ENCODE measurements around the gene ZDBF2.
A peak's percentile ranks its signal among the peaks of the same experiment; 100 is the strongest.
"Not testable (repeated sequence)": the region's sequence is repeated elsewhere in the genome, so short reads cannot be mapped to it uniquely, and the experiment has no call there.

ZDBF2 gene

DNA sequence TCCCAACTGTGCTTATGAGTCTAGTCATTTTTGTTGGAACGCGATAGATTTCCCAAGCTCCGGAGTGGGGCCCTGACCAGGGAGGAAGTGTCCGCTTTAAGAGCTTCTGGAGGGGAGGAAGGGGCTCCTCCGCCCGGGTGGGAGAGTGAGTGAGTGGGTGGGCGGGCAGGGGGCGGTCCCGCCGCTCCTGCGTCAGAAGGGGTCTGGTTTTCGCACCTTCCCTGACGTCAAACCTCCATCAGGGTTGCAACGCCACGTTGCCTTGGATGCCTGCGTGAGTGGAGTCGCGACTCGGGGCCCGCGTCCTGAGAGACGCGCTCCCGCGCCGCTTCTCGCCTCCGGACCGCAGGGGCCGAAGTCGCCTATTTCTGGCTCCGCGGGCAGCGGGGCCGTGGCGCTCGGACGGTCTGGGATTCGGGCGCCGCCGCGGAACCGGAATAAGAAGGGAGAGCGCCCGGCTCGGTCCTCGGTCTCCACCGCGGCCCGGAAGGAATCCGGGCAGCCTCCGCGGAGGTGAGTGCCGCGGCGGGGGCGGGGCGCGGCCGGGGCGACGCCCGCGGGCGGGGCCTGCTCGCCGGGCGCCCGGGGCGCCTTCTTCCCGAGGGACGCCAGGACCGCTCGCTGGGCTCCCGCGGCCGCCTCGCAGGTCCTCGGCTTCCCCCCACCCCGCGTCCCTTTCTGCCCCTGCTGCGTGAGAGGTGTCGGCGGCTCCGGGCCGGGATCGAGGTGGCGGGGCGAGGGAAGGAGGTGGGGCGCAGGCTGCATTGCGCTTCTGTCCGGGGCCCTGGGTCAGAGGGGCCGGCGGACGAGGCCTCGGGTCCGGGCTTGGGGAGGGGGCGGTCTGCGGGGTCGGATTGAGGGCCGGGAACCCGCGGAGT is at the start of gene ZDBF2:
Gene ZDBF2 (plus strand): TSS at position 230 of the 878 bp plus-strand sequence. CDS start 7,187 bp downstream, outside the sequence.
- Mint-ChIP-seq H3K4me3 (peak within 1 kb of the TSS; percentile 86), H3K36me3 (ENCODE audit: low read depth) (no peaks in the 10 kb centered on the region), H3K27me3 (peaks cover 67% of the 10 kb centered on the region), H3K4me1 (ENCODE audit: low read depth) (peaks cover 23% of the 10 kb centered on the region), H3K9me3 (no peaks in the 10 kb centered on the region), H3K27ac (peak within 1 kb of the TSS; percentile 87)

DNA sequence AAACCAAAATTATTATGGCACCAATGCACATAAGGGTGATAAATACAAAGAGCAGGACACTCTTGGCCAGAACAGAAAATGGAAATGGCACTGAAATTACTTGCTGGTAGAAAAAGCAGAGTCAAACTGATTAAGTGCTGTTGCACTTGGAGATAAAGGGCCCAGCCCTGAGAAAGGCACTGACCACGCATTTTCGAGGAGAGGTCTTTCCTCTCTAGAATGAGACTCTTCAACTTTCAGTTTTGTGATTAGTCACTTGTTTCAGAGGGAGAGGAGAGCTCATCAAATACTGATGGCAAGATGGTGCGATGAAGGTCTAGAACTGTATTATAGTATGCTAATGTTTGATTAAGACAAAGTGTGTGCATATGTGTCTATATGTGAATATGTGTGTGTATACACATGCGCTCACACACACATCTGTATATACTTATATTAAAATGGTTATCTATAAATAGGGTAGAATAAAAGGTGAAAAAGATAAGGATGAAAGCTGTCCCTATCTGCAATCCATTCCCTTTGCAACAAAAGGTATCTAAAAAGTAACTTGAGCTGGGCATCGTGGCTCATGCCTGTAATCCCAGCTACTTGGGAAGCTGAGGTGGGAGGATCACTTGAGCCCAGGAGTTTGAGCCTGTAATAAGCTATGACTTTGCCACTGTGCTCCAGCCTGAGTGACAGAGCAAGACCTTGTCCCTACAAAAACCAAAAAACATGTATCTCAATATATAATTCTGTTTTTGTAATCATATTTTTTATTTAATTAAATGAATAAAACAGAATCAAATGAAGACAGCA is 48.8 kb upstream of the ZDBF2 start:
- H3K36me3 Mint-ChIP-seq (ENCODE audit: low read depth), result no peaks in the 10 kb centered on the region
- H3K27me3 Mint-ChIP-seq, result peaks cover 25% of the 10 kb centered on the region
- H3K27ac Mint-ChIP-seq, result no peak overlapping the region

DNA sequence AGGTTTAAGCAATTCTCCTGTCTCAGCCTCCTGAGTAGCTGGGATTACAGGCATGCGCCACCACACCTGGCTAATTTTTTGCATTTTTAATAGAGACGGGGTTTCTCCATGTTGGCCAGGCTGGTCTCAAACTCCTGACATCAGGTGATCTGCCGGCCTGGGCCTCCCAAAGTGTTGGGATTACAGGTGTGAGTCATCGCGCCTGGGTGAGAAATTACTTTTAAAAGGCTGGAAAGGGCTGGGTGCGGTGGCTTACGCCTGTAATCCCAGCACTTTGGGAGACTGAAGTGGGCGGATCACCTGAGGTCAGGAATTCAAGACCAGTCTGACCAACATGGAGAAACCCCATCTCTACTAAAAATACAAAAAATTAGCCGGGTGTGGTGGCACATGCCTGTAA is 45.8 kb upstream of the ZDBF2 start:
- H3K4me1 Mint-ChIP-seq (ENCODE audit: low read depth); H3K4me3 Mint-ChIP-seq; H3K9me3 Mint-ChIP-seq; H3K27ac Mint-ChIP-seq; H3K36me3 Mint-ChIP-seq (ENCODE audit: low read depth): not testable (repeated sequence)
- H3K27me3 Mint-ChIP-seq, result peaks cover 25% of the 10 kb centered on the region

More for the DNA sequence above, 48.8 kb upstream of the ZDBF2 start:
- Mint-ChIP-seq H3K4me1 (ENCODE audit: low read depth) (peaks cover 4% of the 10 kb centered on the region), H3K9me3 (peaks cover 8% of the 10 kb centered on the region), H3K4me3 (no peak overlapping the region)

DNA sequence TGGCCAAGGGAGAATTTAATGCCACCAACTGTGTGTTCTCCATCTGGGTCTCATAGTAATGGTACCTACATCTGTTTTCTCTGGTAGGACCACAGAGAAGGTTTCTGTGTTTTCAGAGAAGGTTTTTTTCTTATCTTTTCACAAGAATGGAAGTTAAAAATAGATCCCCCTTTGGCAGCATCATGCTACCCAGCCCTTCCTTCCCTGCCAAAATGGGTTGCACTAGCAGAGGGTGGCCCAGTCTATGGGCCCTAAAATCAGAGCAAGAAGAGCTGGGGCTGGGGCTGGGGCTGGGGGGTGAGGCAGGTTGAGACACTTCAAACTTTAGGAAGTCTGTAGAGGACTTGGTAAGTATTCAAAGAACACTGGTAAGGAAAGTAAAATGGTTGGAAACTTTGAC is 44.8 kb upstream of the ZDBF2 start:
- Mint-ChIP-seq H3K27ac (no peak overlapping the region), H3K4me3 (no peak overlapping the region), H3K36me3 (ENCODE audit: low read depth) (no peaks in the 10 kb centered on the region), H3K4me1 (ENCODE audit: low read depth) (peaks cover 7% of the 10 kb centered on the region), H3K27me3 (peaks cover 31% of the 10 kb centered on the region), H3K9me3 (no peaks in the 10 kb centered on the region)

DNA sequence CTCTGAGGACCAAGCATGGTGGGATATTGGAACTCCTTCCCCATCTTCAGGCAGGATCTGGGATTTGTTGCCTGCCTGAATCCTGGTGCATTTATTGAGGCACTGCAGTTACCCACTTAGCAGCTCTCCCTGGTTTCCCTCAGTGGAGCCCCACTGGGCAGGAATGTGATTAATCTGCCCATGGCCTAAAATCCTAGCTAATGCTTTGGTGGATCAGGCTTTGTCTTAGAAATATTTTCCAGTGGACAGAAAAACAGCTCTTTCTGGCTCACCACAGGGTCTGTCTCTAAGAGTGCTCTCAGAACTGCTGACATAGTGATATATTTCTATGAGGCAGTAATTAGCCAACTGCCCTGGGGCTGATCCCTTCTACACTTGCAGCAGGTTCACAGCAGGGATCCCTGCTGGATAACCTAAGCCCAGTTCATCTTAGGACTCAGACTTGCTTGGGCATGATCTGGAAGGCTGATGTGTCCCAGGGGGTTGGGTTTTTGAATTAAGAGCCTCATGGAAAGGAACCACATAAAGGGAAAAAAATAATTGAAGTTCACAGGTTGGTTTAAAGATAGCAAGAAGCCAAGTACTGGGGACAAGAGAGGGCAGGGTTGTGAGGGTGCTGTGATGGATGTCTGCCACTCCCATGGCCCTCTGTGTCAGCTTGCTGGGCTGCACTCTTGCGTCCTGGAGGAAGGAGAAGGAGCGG is 44.3 kb upstream of the ZDBF2 start:
- H3K36me3 Mint-ChIP-seq (ENCODE audit: low read depth), result no peaks in the 10 kb centered on the region
- H3K27me3 Mint-ChIP-seq, result peaks cover 30% of the 10 kb centered on the region
- no peak overlapping the region for H3K4me3 Mint-ChIP-seq
- no peak overlapping the region for H3K27ac Mint-ChIP-seq
- peaks cover 7% of the 10 kb centered on the region for H3K4me1 Mint-ChIP-seq (ENCODE audit: low read depth)
- H3K9me3 Mint-ChIP-seq, result no peaks in the 10 kb centered on the region

DNA sequence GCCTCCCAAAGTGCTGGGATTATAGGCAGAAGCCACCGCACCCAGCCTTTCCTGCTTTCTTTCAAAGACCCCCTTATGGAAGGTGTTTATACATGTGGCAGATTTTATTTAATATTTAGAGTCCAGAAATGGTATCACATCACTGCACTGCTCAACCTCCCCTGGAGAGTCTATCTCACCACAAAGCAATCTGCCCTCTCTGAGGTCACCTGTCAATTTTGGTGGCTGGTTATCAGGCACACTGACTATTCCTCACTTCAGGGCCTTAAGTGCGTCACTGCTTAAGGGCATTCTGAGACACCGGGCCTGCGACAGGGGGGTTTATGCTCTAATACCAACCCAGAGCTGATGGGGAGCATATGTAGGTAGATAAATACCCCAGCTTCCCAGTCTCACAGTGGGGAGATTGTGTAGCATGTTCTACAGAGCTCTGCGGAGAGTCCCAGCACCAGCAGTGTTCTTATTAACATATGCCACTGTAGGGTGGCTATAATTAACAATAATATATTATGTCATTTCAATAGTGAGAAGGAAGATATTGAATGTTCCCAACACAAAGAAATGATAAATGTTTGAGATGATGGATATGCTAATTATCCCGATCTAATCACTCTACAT is 42.7 kb upstream of the ZDBF2 start:
- peaks cover 4% of the 10 kb centered on the region for H3K4me1 Mint-ChIP-seq (ENCODE audit: low read depth)
- H3K27ac Mint-ChIP-seq, result no peak overlapping the region
- peaks cover 6% of the 10 kb centered on the region for H3K9me3 Mint-ChIP-seq
- H3K36me3 Mint-ChIP-seq (ENCODE audit: low read depth), result no peaks in the 10 kb centered on the region
- H3K4me3 Mint-ChIP-seq, result no peak overlapping the region
- peaks cover 36% of the 10 kb centered on the region for H3K27me3 Mint-ChIP-seq

DNA sequence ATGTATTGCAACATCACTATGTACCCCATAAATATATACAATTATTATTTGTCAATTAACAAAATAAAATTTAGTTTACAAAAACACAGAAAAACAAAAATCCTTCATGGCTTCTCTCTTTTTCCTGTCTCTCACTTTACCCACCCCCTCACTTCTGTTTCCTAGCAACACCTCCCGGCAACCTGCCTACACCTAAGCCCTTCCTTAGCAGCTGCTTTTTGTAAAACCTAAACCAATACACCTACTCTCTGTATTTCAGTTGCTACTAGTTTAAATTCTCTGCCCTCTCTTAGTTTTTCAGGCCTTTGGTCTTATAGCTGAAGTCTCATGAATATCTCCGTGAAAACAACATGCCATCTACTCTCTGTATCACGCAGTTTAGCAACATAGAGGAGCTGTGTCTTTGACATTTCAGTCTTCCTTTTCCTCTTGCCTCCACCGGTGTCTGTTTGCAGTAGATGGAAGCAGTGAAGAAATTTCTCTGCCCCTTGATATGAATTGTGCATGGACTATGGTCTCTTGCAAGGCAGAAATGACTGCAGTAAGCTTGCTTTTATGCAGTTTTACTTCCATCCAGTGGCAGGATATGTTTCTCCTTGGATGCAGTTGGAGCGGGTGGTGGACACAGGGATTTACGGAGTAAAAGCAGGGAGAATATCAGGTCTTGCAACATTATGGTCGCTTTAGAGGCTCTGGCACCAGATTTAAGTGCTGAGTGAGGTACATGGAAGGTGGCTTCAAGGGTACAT is 42.0 kb upstream of the ZDBF2 start:
- H3K4me1 Mint-ChIP-seq (ENCODE audit: low read depth), result peaks cover 4% of the 10 kb centered on the region
- H3K27ac Mint-ChIP-seq, result no peak overlapping the region
- no peak overlapping the region for H3K4me3 Mint-ChIP-seq
- peaks cover 6% of the 10 kb centered on the region for H3K9me3 Mint-ChIP-seq
- peaks cover 32% of the 10 kb centered on the region for H3K27me3 Mint-ChIP-seq
- H3K36me3 Mint-ChIP-seq (ENCODE audit: low read depth), result no peaks in the 10 kb centered on the region

DNA sequence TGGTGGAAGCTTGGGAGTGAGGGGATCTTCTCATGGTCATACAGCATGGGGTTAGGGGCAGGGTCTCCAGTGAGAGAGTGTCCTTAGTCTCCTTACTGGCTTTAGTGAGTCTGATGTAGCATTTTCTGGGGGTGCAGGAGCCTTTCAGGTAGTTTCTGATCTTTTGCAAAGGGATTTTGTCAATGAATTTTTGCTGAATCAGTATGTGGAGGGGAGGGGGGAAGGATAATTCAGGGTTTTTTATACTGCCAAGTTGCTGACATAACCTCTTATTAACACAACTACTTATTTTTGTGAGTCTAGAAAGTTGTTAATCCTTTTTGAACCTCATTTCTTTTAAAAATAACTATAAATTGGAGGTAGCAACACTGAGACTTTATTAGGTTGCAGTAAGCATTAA is 35.3 kb upstream of the ZDBF2 start:
- Mint-ChIP-seq H3K27ac (no peak overlapping the region), H3K9me3 (peaks cover 6% of the 10 kb centered on the region), H3K27me3 (peaks cover 24% of the 10 kb centered on the region), H3K4me3 (no peak overlapping the region), H3K4me1 (ENCODE audit: low read depth) (no peaks in the 10 kb centered on the region), H3K36me3 (ENCODE audit: low read depth) (no peaks in the 10 kb centered on the region)

DNA sequence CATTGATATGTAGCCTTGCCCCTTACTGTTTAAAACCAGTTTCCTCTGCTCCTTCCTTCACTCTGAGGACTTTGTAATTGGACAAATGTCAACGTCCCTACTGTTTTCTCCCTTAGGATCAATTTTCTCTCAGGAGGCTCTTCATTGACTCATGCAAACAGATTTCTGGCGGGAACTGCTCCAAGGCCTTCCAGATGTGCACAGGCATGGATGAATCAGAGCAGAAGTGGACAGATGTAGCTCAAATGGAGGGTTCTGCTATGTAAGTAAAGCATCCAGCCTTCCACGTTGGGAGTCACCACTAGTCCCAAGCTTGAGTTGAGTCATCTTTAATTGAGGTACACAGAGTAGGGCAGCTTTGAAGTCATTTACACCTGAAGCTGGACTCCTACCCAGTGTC is 34.1 kb upstream of the ZDBF2 start:
- Mint-ChIP-seq H3K36me3 (ENCODE audit: low read depth) (no peaks in the 10 kb centered on the region), H3K9me3 (peaks cover 6% of the 10 kb centered on the region), H3K27me3 (peaks cover 19% of the 10 kb centered on the region), H3K27ac (no peak overlapping the region), H3K4me1 (ENCODE audit: low read depth) (peaks cover 3% of the 10 kb centered on the region), H3K4me3 (no peak overlapping the region)

DNA sequence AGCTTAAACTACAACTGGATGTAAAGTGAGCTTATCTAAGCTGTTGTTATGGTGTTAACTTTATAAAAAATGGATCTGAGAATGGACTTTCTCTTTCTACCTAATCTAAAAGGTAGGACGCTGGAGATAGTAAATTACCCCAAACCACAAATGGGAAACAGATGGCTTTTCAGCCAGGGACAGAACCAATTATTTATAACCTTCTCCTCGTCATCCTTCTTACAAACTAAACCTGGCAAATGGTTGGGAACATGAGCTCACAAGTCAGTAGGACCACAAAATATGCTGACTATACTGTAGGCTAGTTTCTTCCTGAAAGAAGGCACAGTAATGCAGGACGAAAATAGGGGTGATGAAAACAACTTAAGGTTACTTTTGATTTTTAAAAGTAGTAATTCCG is 32.7 kb upstream of the ZDBF2 start:
- no peak overlapping the region for H3K27ac Mint-ChIP-seq
- no peaks in the 10 kb centered on the region for H3K36me3 Mint-ChIP-seq (ENCODE audit: low read depth)
- H3K9me3 Mint-ChIP-seq, result no peaks in the 10 kb centered on the region
- no peak overlapping the region for H3K4me3 Mint-ChIP-seq
- H3K27me3 Mint-ChIP-seq, result peaks cover 10% of the 10 kb centered on the region
- H3K4me1 Mint-ChIP-seq (ENCODE audit: low read depth), result peaks cover 7% of the 10 kb centered on the region

DNA sequence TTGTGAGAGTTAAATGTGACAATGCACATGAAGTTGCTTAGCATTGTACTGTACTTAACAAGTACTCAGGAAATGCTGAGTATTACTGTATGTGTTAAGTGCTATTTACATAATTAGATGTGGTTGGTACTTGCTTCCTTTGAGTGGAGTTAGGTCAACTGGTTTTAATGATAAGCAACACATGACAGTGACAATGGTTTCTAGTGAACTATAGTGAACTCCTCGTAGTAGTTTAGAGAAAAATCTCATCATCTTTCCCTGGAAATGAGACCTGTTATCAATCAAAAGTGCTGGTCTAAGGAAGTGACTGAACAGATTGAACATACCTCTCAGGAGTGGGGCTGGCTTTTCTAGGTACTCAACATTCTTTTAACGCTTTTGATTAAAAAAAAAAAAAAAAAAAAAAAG is 29.2 kb upstream of the ZDBF2 start:
- Mint-ChIP-seq H3K27ac (no peak overlapping the region), H3K4me3 (no peak overlapping the region), H3K9me3 (no peaks in the 10 kb centered on the region), H3K4me1 (ENCODE audit: low read depth) (peaks cover 10% of the 10 kb centered on the region), H3K27me3 (peaks cover 25% of the 10 kb centered on the region), H3K36me3 (ENCODE audit: low read depth) (no peaks in the 10 kb centered on the region)

DNA sequence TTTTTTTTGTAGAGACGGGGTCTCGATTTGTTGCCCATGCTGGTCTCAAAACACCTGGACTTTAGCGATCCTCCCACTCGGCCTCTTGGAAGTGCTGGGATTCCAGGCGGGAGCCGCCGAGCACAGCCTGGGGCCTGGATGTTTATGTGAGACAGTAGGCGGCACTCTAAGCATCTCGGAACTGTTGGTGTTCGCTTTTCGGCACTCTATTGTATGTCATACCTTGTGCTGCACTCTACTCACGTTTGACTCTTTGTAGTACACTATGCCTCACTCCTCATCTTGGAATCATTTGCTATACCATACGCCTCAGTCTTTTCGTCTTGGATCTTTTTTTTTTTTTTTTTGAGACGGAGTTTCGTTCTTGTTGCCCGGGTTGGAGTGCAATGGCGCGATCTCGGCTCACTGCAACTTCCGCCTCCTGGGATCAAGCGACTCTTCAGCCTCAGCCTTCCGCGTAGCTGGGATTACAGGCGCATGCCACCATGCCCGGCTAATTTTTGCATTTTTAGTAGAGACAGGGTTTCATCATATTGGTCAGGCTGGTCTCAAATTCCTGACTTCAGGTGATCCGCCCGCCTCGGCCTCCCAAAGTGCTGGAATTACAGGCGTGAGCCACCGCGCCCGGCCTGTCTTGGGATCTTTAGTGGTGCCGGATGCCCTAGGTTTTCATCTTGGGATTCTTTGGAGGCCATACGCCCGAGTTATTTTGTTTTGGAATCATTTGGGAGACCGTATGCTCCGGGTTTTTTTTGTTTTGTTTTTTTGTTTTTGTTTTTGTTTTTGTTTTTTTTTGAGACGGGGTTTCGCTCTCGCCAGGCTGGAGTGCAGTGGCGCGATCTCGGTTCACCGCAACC is 24.2 kb upstream of the ZDBF2 start:
- H3K4me3 Mint-ChIP-seq, result peak overlapping the region; percentile 82
- H3K27ac Mint-ChIP-seq, result peak overlapping the region; percentile 63

DNA sequence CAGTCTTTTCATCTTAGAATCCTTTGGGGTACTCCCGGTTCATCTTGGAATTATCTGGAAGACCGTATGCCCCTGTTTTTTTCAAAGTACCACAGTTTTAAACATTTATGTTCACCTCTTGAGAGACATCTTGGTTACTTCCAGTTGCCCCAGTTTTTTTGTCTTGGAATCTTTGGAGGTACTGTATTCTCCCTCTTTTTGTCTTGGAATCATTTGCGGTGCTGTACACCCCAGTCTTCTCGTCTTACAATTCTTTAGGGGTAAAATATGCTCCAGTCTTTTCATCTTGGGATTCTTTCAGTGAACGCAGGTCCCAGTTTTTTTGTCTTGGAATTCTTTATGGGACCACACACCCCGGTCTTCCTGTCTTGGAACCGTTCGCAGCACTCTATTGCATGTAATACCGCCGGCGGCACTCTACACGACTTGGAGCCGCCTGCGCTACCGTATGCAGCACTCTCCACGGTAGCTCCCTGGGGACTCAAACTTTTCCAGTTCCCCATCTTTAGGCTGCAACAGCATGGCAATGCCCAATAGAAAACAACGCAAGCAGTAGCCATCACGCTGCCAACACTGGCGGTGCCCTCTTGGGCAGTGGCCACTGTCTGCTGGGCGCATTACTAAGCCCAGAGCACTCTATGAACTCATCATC is 21.2 kb upstream of the ZDBF2 start:
- peaks cover 3% of the 10 kb centered on the region for H3K9me3 Mint-ChIP-seq
- peaks cover 73% of the 10 kb centered on the region for H3K27me3 Mint-ChIP-seq
- H3K4me3 Mint-ChIP-seq, result no peak overlapping the region
- H3K36me3 Mint-ChIP-seq (ENCODE audit: low read depth), result no peaks in the 10 kb centered on the region
- H3K27ac Mint-ChIP-seq, result no peak overlapping the region
- H3K4me1 Mint-ChIP-seq (ENCODE audit: low read depth), result peaks cover 4% of the 10 kb centered on the region

More for the DNA sequence above, 24.2 kb upstream of the ZDBF2 start:
- peaks cover 57% of the 10 kb centered on the region for H3K27me3 Mint-ChIP-seq
- peaks cover 3% of the 10 kb centered on the region for H3K9me3 Mint-ChIP-seq
- peaks cover 8% of the 10 kb centered on the region for H3K4me1 Mint-ChIP-seq (ENCODE audit: low read depth)
- no peaks in the 10 kb centered on the region for H3K36me3 Mint-ChIP-seq (ENCODE audit: low read depth)
